ENCODE data around the gene CNTRL. TPM values are rescaled to one million over a fixed set of nuclear protein-coding genes. Genes with fewer than 3 reads are reported as not detected.
A peak's percentile ranks its signal among the peaks of the same experiment; 100 is the strongest.
"Not testable (repeated sequence)": the region's sequence is repeated elsewhere in the genome, so short reads cannot be mapped to it uniquely, and the experiment has no call there.

CNTRL gene
- total RNA-seq (10 to 100 TPM; 10.3 to 13.9 (median 12.5) TPM), polyA plus RNA-seq (10 to 100 TPM in 1 of 3 donors, 1 to 10 TPM in 2; 2.5 to 14.6 (median 3.0) TPM)

GRCh38 chr9:121074370-121075250, at the start of gene CNTRL:
Gene CNTRL, plus strand, starts transcription at chr9:121074955. Its CDS starts 13,372 bp downstream, at chr9:121088327.
- H3K36me3 ChIP-seq: no peaks in the 10 kb centered on the region
- intact Hi-C loops (cut with DNase I): loop anchor here (5.0 to 10.0 kb wide), 2 partner anchors 48 to 200 kb away; partner anchors contain the start of gene PHF19
- WGBS, 2 donors: 0 to 1% methylated on average over 85 of the region's 85 CpGs
- DNase-seq: peak; percentile 95
- H3K4me1 ChIP-seq: peaks cover 0 to 15% (median 10%) of the 10 kb centered on the region in 4 donors
- peak within 1 kb of the TSS; percentile 84 to 96 (median 91) for H3K27ac ChIP-seq
- H3K27me3 ChIP-seq: no peaks in the 10 kb centered on the region
- peak within 1 kb of the TSS; percentile 63 to 88 (median 74) for H3K4me3 ChIP-seq
- H3K9me3 ChIP-seq: no peaks in the 10 kb centered on the region
- TF ChIP-seq CTCF (IDR thresholded peaks at IDR 0.05): no peak
- TF ChIP-seq EP300 (IDR thresholded peaks at IDR 0.05): no peak
- peak; percentile 17 to 39 for TF ChIP-seq POLR2A (IDR thresholded peaks at IDR 0.05)
- TF ChIP-seq POLR2AphosphoS5 (IDR thresholded peaks at IDR 0.05): peak; percentile 45 to 88 (median 72)

GRCh38 chr9:121026260-121026691, 48.5 kb upstream of the CNTRL start:
- no peak overlapping the region for H3K27ac ChIP-seq
- no peaks in the 10 kb centered on the region for H3K9me3 ChIP-seq
- H3K36me3 ChIP-seq: peaks cover 0 to 4% (median 0%) of the 10 kb centered on the region in 4 donors
- no peak for TF ChIP-seq CTCF (IDR thresholded peaks at IDR 0.05)
- TF ChIP-seq POLR2A (IDR thresholded peaks at IDR 0.05): no peak
- TF ChIP-seq EP300 (IDR thresholded peaks at IDR 0.05): no peak
- TF ChIP-seq POLR2AphosphoS5 (IDR thresholded peaks at IDR 0.05): no peak
- H3K27me3 ChIP-seq: no peaks in the 10 kb centered on the region
- no peaks in the 10 kb centered on the region for H3K4me1 ChIP-seq
- no peak for DNase-seq
- intact Hi-C loops (cut with DNase I): no loop called here
- H3K4me3 ChIP-seq: no peak overlapping the region
- 89 to 91% methylated on average over 3 of the region's 3 CpGs for WGBS, 2 donors

- Histone ChIP-seq H3K36me3 (peaks cover 0 to 4% (median 2%) of the 10 kb centered on the region in 4 donors), H3K4me1 (no peaks in the 10 kb centered on the region), H3K27me3 (no peaks in the 10 kb centered on the region), H3K4me3 (no peak overlapping the region), H3K27ac (no peak overlapping the region), H3K9me3 (no peaks in the 10 kb centered on the region)
- DNase-seq: no peak
- no peak for TF ChIP-seq POLR2A (IDR thresholded peaks at IDR 0.05)
- no peak for TF ChIP-seq POLR2AphosphoS5 (IDR thresholded peaks at IDR 0.05)
- TF ChIP-seq EP300 (IDR thresholded peaks at IDR 0.05): no peak
- intact Hi-C loops (cut with DNase I): no loop called here
These were observed 48.0 kb upstream of the CNTRL start for GRCh38 chr9:121026768-121027167.

GRCh38 chr9:121028285-121028684, 46.5 kb upstream of the CNTRL start:
- WGBS, 2 donors: 86 to 89% methylated on average over 4 of the region's 4 CpGs
- H3K36me3 ChIP-seq; H3K4me1 ChIP-seq; DNase-seq; H3K4me3 ChIP-seq; H3K27ac ChIP-seq; H3K27me3 ChIP-seq; H3K9me3 ChIP-seq; intact Hi-C loops (cut with DNase I): not testable (repeated sequence)

GRCh38 chr9:121029469-121029868, 45.3 kb upstream of the CNTRL start:
- intact Hi-C loops (cut with DNase I): no loop called here
- H3K27ac ChIP-seq: no peak overlapping the region
- H3K36me3 ChIP-seq: peaks cover 0 to 11% (median 0%) of the 10 kb centered on the region in 4 donors
- no peak for TF ChIP-seq POLR2AphosphoS5 (IDR thresholded peaks at IDR 0.05)
- no peak for TF ChIP-seq CTCF (IDR thresholded peaks at IDR 0.05)
- TF ChIP-seq POLR2A (IDR thresholded peaks at IDR 0.05): no peak
- no peak for TF ChIP-seq EP300 (IDR thresholded peaks at IDR 0.05)
- H3K4me3 ChIP-seq: no peak overlapping the region
- WGBS, 2 donors: 21 to 75% methylated on average over 1 of the region's 1 CpG
- H3K9me3 ChIP-seq: no peaks in the 10 kb centered on the region
- no peaks in the 10 kb centered on the region for H3K4me1 ChIP-seq
- H3K27me3 ChIP-seq: no peaks in the 10 kb centered on the region
- no peak for DNase-seq
